ENCODE results near the gene VDAC1. TPM values are rescaled to one million over a fixed set of nuclear protein-coding genes. Genes with fewer than 3 reads are reported as not detected.
A peak's percentile ranks its signal among the peaks of the same experiment; 100 is the strongest.

Gene VDAC1
- polyA plus RNA-seq, 1 donor = 255 TPM

- WGBS (ENCODE audit: insufficient coverage, low lambda C conversion rate) = no CpG with 5 or more reads among the region's 6 CpGs
These were observed 21.9 kb upstream of the VDAC1 start for GRCh38 chr5:134026521-134027287.

GRCh38 chr5:134025786-134026185 is 21.0 kb upstream of the VDAC1 start:
- H3K4me1 ChIP-seq (ENCODE audit: control insufficient read depth, insufficient read depth, low read length) = peaks cover 24% of the 10 kb centered on the region
- no peaks in the 10 kb centered on the region for H3K36me3 ChIP-seq (ENCODE audit: control insufficient read depth, insufficient read depth, low read length)
- H3K27ac ChIP-seq (ENCODE audit: low read length) = no peak overlapping the region
- no peaks in the 10 kb centered on the region for H3K9me3 ChIP-seq (ENCODE audit: control insufficient read depth, low read depth, low read length)
- no peak overlapping the region for H3K4me3 ChIP-seq (ENCODE audit: low read length)
- DNase-seq = no peak
- no peaks in the 10 kb centered on the region for H3K27me3 ChIP-seq (ENCODE audit: control insufficient read depth, insufficient read depth, low read length)
- WGBS (ENCODE audit: insufficient coverage, low lambda C conversion rate) = no CpG with 5 or more reads among the region's 5 CpGs

More at GRCh38 chr5:134026521-134027287, 21.9 kb upstream of the VDAC1 start:
- Histone ChIP-seq H3K4me3 (ENCODE audit: low read length) (no peak overlapping the region), H3K27ac (ENCODE audit: low read length) (peak overlapping the region; percentile 48), H3K9me3 (ENCODE audit: control insufficient read depth, low read depth, low read length) (no peaks in the 10 kb centered on the region), H3K4me1 (ENCODE audit: control insufficient read depth, insufficient read depth, low read length) (peaks cover 23% of the 10 kb centered on the region), H3K36me3 (ENCODE audit: control insufficient read depth, insufficient read depth, low read length) (no peaks in the 10 kb centered on the region), H3K27me3 (ENCODE audit: control insufficient read depth, insufficient read depth, low read length) (no peaks in the 10 kb centered on the region)
- peak; percentile 73 to 75 for DNase-seq

- H3K9me3 ChIP-seq (ENCODE audit: control insufficient read depth, low read depth, low read length) = no peaks in the 10 kb centered on the region
- H3K27ac ChIP-seq (ENCODE audit: low read length) = no peak overlapping the region
- H3K4me1 ChIP-seq (ENCODE audit: control insufficient read depth, insufficient read depth, low read length) = peaks cover 33% of the 10 kb centered on the region
- no peaks in the 10 kb centered on the region for H3K36me3 ChIP-seq (ENCODE audit: control insufficient read depth, insufficient read depth, low read length)
- no peaks in the 10 kb centered on the region for H3K27me3 ChIP-seq (ENCODE audit: control insufficient read depth, insufficient read depth, low read length)
- WGBS (ENCODE audit: insufficient coverage, low lambda C conversion rate) = no CpG with 5 or more reads among the region's 2 CpGs
- no peak overlapping the region for H3K4me3 ChIP-seq (ENCODE audit: low read length)
- no peak for DNase-seq
These were observed 20.0 kb upstream of the VDAC1 start for GRCh38 chr5:134024811-134025210.

- Histone ChIP-seq H3K4me3 (ENCODE audit: low read length) (no peak overlapping the region), H3K36me3 (ENCODE audit: control insufficient read depth, insufficient read depth, low read length) (no peaks in the 10 kb centered on the region), H3K27ac (ENCODE audit: low read length) (no peak overlapping the region), H3K9me3 (ENCODE audit: control insufficient read depth, low read depth, low read length) (no peaks in the 10 kb centered on the region), H3K4me1 (ENCODE audit: control insufficient read depth, insufficient read depth, low read length) (peaks cover 43% of the 10 kb centered on the region), H3K27me3 (ENCODE audit: control insufficient read depth, insufficient read depth, low read length) (no peaks in the 10 kb centered on the region)
- WGBS (ENCODE audit: insufficient coverage, low lambda C conversion rate) = 83% methylated on average over 1 of the region's 4 CpGs
- DNase-seq = no peak
These were observed 17.6 kb upstream of the VDAC1 start for GRCh38 chr5:134022333-134022732.

- H3K4me1 ChIP-seq (ENCODE audit: control insufficient read depth, insufficient read depth, low read length) = peaks cover 44% of the 10 kb centered on the region
- no CpG with 5 or more reads among the region's 4 CpGs for WGBS (ENCODE audit: insufficient coverage, low lambda C conversion rate)
- H3K27ac ChIP-seq (ENCODE audit: low read length) = peak overlapping the region; percentile 88
These were observed 15.4 kb upstream of the VDAC1 start for GRCh38 chr5:134020188-134020587.

GRCh38 chr5:134019636-134020035 is 14.9 kb upstream of the VDAC1 start:
- Histone ChIP-seq H3K9me3 (ENCODE audit: control insufficient read depth, low read depth, low read length) (no peaks in the 10 kb centered on the region), H3K36me3 (ENCODE audit: control insufficient read depth, insufficient read depth, low read length) (no peaks in the 10 kb centered on the region), H3K4me3 (ENCODE audit: low read length) (no peak overlapping the region), H3K27me3 (ENCODE audit: control insufficient read depth, insufficient read depth, low read length) (no peaks in the 10 kb centered on the region), H3K27ac (ENCODE audit: low read length) (peak overlapping the region; percentile 88), H3K4me1 (ENCODE audit: control insufficient read depth, insufficient read depth, low read length) (peaks cover 44% of the 10 kb centered on the region)
- no peak for DNase-seq
- WGBS (ENCODE audit: insufficient coverage, low lambda C conversion rate) = no CpG with 5 or more reads among the region's 4 CpGs

More at GRCh38 chr5:134020188-134020587, 15.4 kb upstream of the VDAC1 start:
- Histone ChIP-seq H3K4me3 (ENCODE audit: low read length) (no peak overlapping the region), H3K27me3 (ENCODE audit: control insufficient read depth, insufficient read depth, low read length) (no peaks in the 10 kb centered on the region), H3K9me3 (ENCODE audit: control insufficient read depth, low read depth, low read length) (no peaks in the 10 kb centered on the region), H3K36me3 (ENCODE audit: control insufficient read depth, insufficient read depth, low read length) (no peaks in the 10 kb centered on the region)
- DNase-seq = peak; percentile 80 to 90

GRCh38 chr5:134018986-134019316 is 14.2 kb upstream of the VDAC1 start:
- WGBS (ENCODE audit: insufficient coverage, low lambda C conversion rate) = 50% methylated on average over 1 of the region's 5 CpGs
- no peak for DNase-seq
- Histone ChIP-seq H3K27me3 (ENCODE audit: control insufficient read depth, insufficient read depth, low read length) (no peaks in the 10 kb centered on the region), H3K4me1 (ENCODE audit: control insufficient read depth, insufficient read depth, low read length) (peaks cover 44% of the 10 kb centered on the region), H3K36me3 (ENCODE audit: control insufficient read depth, insufficient read depth, low read length) (no peaks in the 10 kb centered on the region), H3K27ac (ENCODE audit: low read length) (peak overlapping the region; percentile 88), H3K4me3 (ENCODE audit: low read length) (no peak overlapping the region), H3K9me3 (ENCODE audit: control insufficient read depth, low read depth, low read length) (no peaks in the 10 kb centered on the region)

GRCh38 chr5:134018154-134018985 is 13.6 kb upstream of the VDAC1 start:
- peak overlapping the region; percentile 88 for H3K27ac ChIP-seq (ENCODE audit: low read length)
- H3K9me3 ChIP-seq (ENCODE audit: control insufficient read depth, low read depth, low read length) = no peaks in the 10 kb centered on the region
- H3K4me3 ChIP-seq (ENCODE audit: low read length) = no peak overlapping the region
- WGBS (ENCODE audit: insufficient coverage, low lambda C conversion rate) = no CpG with 5 or more reads among the region's 9 CpGs
- peaks cover 44% of the 10 kb centered on the region for H3K4me1 ChIP-seq (ENCODE audit: control insufficient read depth, insufficient read depth, low read length)
- peak; percentile 96 to 99 for DNase-seq
- no peaks in the 10 kb centered on the region for H3K36me3 ChIP-seq (ENCODE audit: control insufficient read depth, insufficient read depth, low read length)
- no peaks in the 10 kb centered on the region for H3K27me3 ChIP-seq (ENCODE audit: control insufficient read depth, insufficient read depth, low read length)

GRCh38 chr5:134008266-134008749 is 3.5 kb upstream of the VDAC1 start:
- Histone ChIP-seq H3K4me1 (ENCODE audit: control insufficient read depth, insufficient read depth, low read length) (peaks cover 14% of the 10 kb centered on the region), H3K36me3 (ENCODE audit: control insufficient read depth, insufficient read depth, low read length) (no peaks in the 10 kb centered on the region), H3K9me3 (ENCODE audit: control insufficient read depth, low read depth, low read length) (no peaks in the 10 kb centered on the region), H3K27me3 (ENCODE audit: control insufficient read depth, insufficient read depth, low read length) (no peaks in the 10 kb centered on the region), H3K27ac (ENCODE audit: low read length) (no peak overlapping the region), H3K4me3 (ENCODE audit: low read length) (no peak overlapping the region)
- no peak for DNase-seq
- no CpG with 5 or more reads among the region's 2 CpGs for WGBS (ENCODE audit: insufficient coverage, low lambda C conversion rate)

GRCh38 chr5:134007581-134008265 is 2.9 kb upstream of the VDAC1 start:
- peaks cover 19% of the 10 kb centered on the region for H3K4me1 ChIP-seq (ENCODE audit: control insufficient read depth, insufficient read depth, low read length)
- no peak for DNase-seq
- no peaks in the 10 kb centered on the region for H3K36me3 ChIP-seq (ENCODE audit: control insufficient read depth, insufficient read depth, low read length)
- no peak overlapping the region for H3K4me3 ChIP-seq (ENCODE audit: low read length)
- H3K9me3 ChIP-seq (ENCODE audit: control insufficient read depth, low read depth, low read length) = no peaks in the 10 kb centered on the region
- H3K27ac ChIP-seq (ENCODE audit: low read length) = no peak overlapping the region
- no CpG with 5 or more reads among the region's 14 CpGs for WGBS (ENCODE audit: insufficient coverage, low lambda C conversion rate)
- H3K27me3 ChIP-seq (ENCODE audit: control insufficient read depth, insufficient read depth, low read length) = no peaks in the 10 kb centered on the region

All from large intestine (tissue), 3 donors.